T-helper 1 cell treated with Interleukin-12 subunit alpha and Interleukin-12 subunit beta and Interleukin-4 antibody, amounts not matched to agents 30 ng/mL and 1 ng/mL, for 36 hours (primary cell): Measurements from ENCODE around the gene LCNL1. TPM values are rescaled to one million over a fixed set of nuclear protein-coding genes. Genes with fewer than 3 reads are reported as not detected.

Experiments
- intact Hi-C: fragments of 100-400 bp; cut with micrococcal nuclease; formaldehyde crosslinking; loops from one replicate; pipeline ENCODE4 v1.15.1; 2024
- total RNA-seq: library from RNA; stranded (reverse); gene quantifications from 2 replicates; pipeline ENCODE4 v1.2.3, GENCODE V29; 2022

Gene LCNL1
- total RNA-seq, 1 donor from 2014 or later = not detected

DNA sequence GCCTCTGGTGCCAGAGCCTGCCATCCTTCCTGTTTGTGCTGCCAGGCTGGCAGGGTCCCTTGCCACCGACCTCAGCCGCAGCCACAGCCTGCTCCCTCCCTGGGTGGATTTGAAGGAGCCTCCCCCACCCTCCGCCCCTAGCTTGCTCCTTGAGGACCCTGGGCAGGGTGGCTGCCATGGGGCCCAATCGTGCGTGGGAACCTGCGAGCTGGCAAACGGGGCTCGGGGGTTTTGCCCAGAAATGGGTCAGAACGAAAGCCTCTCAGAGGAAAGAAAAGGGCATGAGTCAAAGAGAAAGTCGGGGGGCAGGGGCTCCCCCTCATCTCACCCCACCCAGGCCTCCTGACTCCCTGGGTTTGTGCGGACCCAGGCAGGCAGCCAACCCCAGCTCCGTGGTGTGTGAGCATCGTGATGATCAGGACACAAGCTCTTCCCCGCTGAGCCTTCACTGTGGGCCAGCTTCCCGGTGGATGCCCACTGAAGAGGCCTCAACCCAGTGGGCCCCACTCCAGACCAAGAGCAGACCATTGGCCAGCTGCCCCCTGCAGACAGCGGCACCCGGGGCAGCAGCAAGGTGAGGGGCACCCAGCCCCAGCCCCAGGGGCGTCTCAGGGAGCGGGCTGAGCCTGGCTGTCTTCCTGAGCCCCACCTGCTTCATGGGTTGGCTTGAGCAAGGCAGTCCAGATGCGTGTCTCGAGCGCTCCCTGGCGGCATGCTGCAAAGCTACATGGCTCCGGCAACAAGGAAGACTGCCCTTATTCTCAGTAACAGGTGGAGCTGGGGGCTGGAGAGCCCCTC is 52.1 kb downstream of the LCNL1 start:
- intact Hi-C loops = loop anchor here (1.0 to 2.0 kb wide), 9 partner anchors 11 to 248 kb away; partner anchors contain the start of genes AJM1, FBXW5, MAN1B1 and NPDC1

Other genes starting within 250 kb of the LCNL1 start
- 0.07 TPM in 1 of 2 replicates, not detected in the other for gene LCN10, start 240.1 kb upstream of the LCNL1 start, total RNA-seq
- gene LCN6, start 234.5 kb upstream of the LCNL1 start, total RNA-seq = not detected in 2 replicates
- gene LCN8, start 224.8 kb upstream of the LCNL1 start, total RNA-seq = not detected in 2 replicates
- not detected in 2 replicates for gene LCN15, start 218.5 kb upstream of the LCNL1 start, total RNA-seq
- 39.2 and 41.2 TPM in 2 replicates for gene TMEM141, start 191.6 kb upstream of the LCNL1 start, total RNA-seq
- gene CCDC183, start 186.7 kb upstream of the LCNL1 start, total RNA-seq = 0.42 and 0.56 TPM in 2 replicates
- 106 and 107 TPM in 2 replicates for gene RABL6, start 175.0 kb upstream of the LCNL1 start, total RNA-seq
- gene AJM1, start 140.5 kb upstream of the LCNL1 start, total RNA-seq = 8.1 and 8.8 TPM in 2 replicates
- 161 and 165 TPM in 2 replicates for gene PHPT1, start 133.6 kb upstream of the LCNL1 start, total RNA-seq
- 21.5 and 26.0 TPM in 2 replicates for gene MAMDC4, start 130.6 kb upstream of the LCNL1 start, total RNA-seq
- 428 and 445 TPM in 2 replicates for gene EDF1, start 116.7 kb upstream of the LCNL1 start, total RNA-seq
- gene TRAF2, start 96.5 kb upstream of the LCNL1 start, total RNA-seq = 80.6 and 85.0 TPM in 2 replicates
- gene FBXW5, start 38.3 kb upstream of the LCNL1 start, total RNA-seq = 117 and 119 TPM in 2 replicates
- gene C8G, start 37.8 kb upstream of the LCNL1 start, total RNA-seq = 3.1 and 4.2 TPM in 2 replicates
- gene LCN12, start 30.7 kb upstream of the LCNL1 start, total RNA-seq = 3.2 and 3.8 TPM in 2 replicates
- gene PTGDS, start 5.5 kb upstream of the LCNL1 start, total RNA-seq = 5.2 and 5.3 TPM in 2 replicates
- gene PAXX, start 9.4 kb downstream of the LCNL1 start, total RNA-seq = 79.8 and 84.2 TPM in 2 replicates
- gene CLIC3, start 13.6 kb downstream of the LCNL1 start, total RNA-seq = 1.4 and 1.8 TPM in 2 replicates
- 30.0 and 33.9 TPM in 2 replicates for gene ABCA2, start 45.2 kb downstream of the LCNL1 start, total RNA-seq
- 1.7 and 1.9 TPM in 2 replicates for gene FUT7, start 49.1 kb downstream of the LCNL1 start, total RNA-seq
- 56.7 and 57.3 TPM in 2 replicates for gene NPDC1, start 63.2 kb downstream of the LCNL1 start, total RNA-seq
- not detected in 2 replicates for gene ENTPD2, start 71.1 kb downstream of the LCNL1 start, total RNA-seq
- 19.7 and 21.1 TPM in 2 replicates for gene SAPCD2, start 87.6 kb downstream of the LCNL1 start, total RNA-seq
- gene UAP1L1, start 94.5 kb downstream of the LCNL1 start, total RNA-seq = 15.1 and 15.7 TPM in 2 replicates
- gene MAN1B1, start 104.0 kb downstream of the LCNL1 start, total RNA-seq = 50.4 and 54.3 TPM in 2 replicates
- gene DPP7, start 131.7 kb downstream of the LCNL1 start, total RNA-seq = 251 and 260 TPM in 2 replicates
- 0.15 and 0.37 TPM in 2 replicates for gene GRIN1, start 156.2 kb downstream of the LCNL1 start, total RNA-seq
- not detected in 2 replicates for gene LRRC26, start 187.1 kb downstream of the LCNL1 start, total RNA-seq
- gene TMEM210, start 189.1 kb downstream of the LCNL1 start, total RNA-seq = not detected in 2 replicates
- 77.0 and 77.9 TPM in 2 replicates for gene ANAPC2, start 205.6 kb downstream of the LCNL1 start, total RNA-seq
- gene SSNA1, start 205.7 kb downstream of the LCNL1 start, total RNA-seq = 88.4 and 88.8 TPM in 2 replicates
- gene TPRN, start 217.7 kb downstream of the LCNL1 start, total RNA-seq = 9.5 and 9.9 TPM in 2 replicates
- 29.4 and 30.7 TPM in 2 replicates for gene TMEM203, start 222.7 kb downstream of the LCNL1 start, total RNA-seq
- 40.9 and 45.3 TPM in 2 replicates for gene NDOR1, start 222.7 kb downstream of the LCNL1 start, total RNA-seq
- gene RNF208, start 239.2 kb downstream of the LCNL1 start, total RNA-seq = 4.3 and 5.0 TPM in 2 replicates
- 0.27 TPM in 2 replicates for gene CYSRT1, start 242.2 kb downstream of the LCNL1 start, total RNA-seq
- gene RNF224, start 244.5 kb downstream of the LCNL1 start, total RNA-seq = not detected in 2 replicates
- not detected in 2 replicates for gene SLC34A3, start 247.9 kb downstream of the LCNL1 start, total RNA-seq